Measurements from ENCODE around the gene GALNT2. TPM values are rescaled to one million over a fixed set of nuclear protein-coding genes. Genes with fewer than 3 reads are reported as not detected.
A peak's percentile ranks its signal among the peaks of the same experiment; 100 is the strongest.

Gene GALNT2
- total and polyA plus RNA-seq, 2 of the 4 experiments (the other 2 are of a cell fraction): 50.4 to 189 TPM

- Histone ChIP-seq H3K9me1 (ENCODE audit: insufficient read depth, low read length) (peaks cover 18% of the 10 kb centered on the region), H3K9me3 (ENCODE audit: control insufficient read depth, insufficient read depth, low read length) (no peaks in the 10 kb centered on the region), H3K4me2 (ENCODE audit: low read depth, low read length) (no peak overlapping the region), H3K23ac (ENCODE audit: low read depth, low read length) (no peak overlapping the region), H2BK120ac (ENCODE audit: low read depth, low read length) (no peak overlapping the region), H2BK15ac (ENCODE audit: low read depth, low read length) (no peak overlapping the region), H3K4ac (ENCODE audit: low read depth, low read length) (no peak overlapping the region), H3K56ac (ENCODE audit: extremely low read depth, insufficient read depth, low read length) (no peak overlapping the region), H4K5ac (ENCODE audit: low read depth, low read length) (no peak overlapping the region), H3K4me1 (ENCODE audit: control insufficient read depth, insufficient read depth, low read length) (peaks cover 22% of the 10 kb centered on the region), H3K27me3 (ENCODE audit: control insufficient read depth, insufficient read depth, low read length) (no peaks in the 10 kb centered on the region), H3K14ac (replicated peaks; ENCODE audit: low read depth, low read length) (no peak overlapping the region), H3K27ac (ENCODE audit: insufficient read depth, low read length) (no peak overlapping the region), H2BK5ac (ENCODE audit: low read depth, low read length, poor library complexity, severe bottlenecking) (no peak overlapping the region), H3K79me1 (ENCODE audit: low read depth in 1 of 2, low read length in 2 of 2) (peaks cover 53 to 93% of the 10 kb centered on the region in 2 experiments), H3K4me3 (ENCODE audit: insufficient read depth, low read depth, low read length) (no peak overlapping the region), H2AFZ (replicated peaks; ENCODE audit: low read length, poor library complexity) (no peak overlapping the region), H3K9ac (ENCODE audit: low read depth, low read length) (no peak overlapping the region), H2AK9ac (replicated peaks; ENCODE audit: low read depth, low read length, poor library complexity) (peak overlapping the region; percentile 31), H2AK5ac (ENCODE audit: low read depth, low read length) (no peak overlapping the region), H4K91ac (ENCODE audit: insufficient read depth, low read depth, low read length) (no peak overlapping the region), H3K36me3 (ENCODE audit: control insufficient read depth, insufficient read depth, low read length) (peaks cover 2% of the 10 kb centered on the region), H2BK20ac (ENCODE audit: low read depth, low read length) (no peak overlapping the region), H4K8ac (ENCODE audit: low read depth in 2 of 2, low read length in 2 of 2) (no peak overlapping the region), H3K18ac (ENCODE audit: low read depth, low read length) (no peak overlapping the region), H4K20me1 (ENCODE audit: insufficient read depth, low read length) (peaks cover 78% of the 10 kb centered on the region)
- 98% methylated on average over 5 of the region's 16 CpGs; no CpG with 5 or more reads in 1 of the 2 experiments for WGBS, 2 experiments (ENCODE audit: extremely low coverage in 2 of 2, insufficient read length in 1 of 2)
- dilution Hi-C loops (cut with HindIII; ENCODE audit: low sequenced_read_pairs, unreplicated experiment) (no loop called here), intact Hi-C loops (cut with micrococcal nuclease) (no loop called here), in situ Hi-C loops (cut with MboI; ENCODE audit: low sequenced_read_pairs) (no loop called here)
- no peak for ATAC-seq (ENCODE audit: low read depth)
- POLR2A ChIA-PET (ENCODE audit: unreplicated experiment): no interaction called here
- no peak for TF ChIP-seq BHLHE40 (IDR thresholded peaks at IDR 0.05; ENCODE audit: low read depth, low read length)
- TF ChIP-seq, protein P1, sequence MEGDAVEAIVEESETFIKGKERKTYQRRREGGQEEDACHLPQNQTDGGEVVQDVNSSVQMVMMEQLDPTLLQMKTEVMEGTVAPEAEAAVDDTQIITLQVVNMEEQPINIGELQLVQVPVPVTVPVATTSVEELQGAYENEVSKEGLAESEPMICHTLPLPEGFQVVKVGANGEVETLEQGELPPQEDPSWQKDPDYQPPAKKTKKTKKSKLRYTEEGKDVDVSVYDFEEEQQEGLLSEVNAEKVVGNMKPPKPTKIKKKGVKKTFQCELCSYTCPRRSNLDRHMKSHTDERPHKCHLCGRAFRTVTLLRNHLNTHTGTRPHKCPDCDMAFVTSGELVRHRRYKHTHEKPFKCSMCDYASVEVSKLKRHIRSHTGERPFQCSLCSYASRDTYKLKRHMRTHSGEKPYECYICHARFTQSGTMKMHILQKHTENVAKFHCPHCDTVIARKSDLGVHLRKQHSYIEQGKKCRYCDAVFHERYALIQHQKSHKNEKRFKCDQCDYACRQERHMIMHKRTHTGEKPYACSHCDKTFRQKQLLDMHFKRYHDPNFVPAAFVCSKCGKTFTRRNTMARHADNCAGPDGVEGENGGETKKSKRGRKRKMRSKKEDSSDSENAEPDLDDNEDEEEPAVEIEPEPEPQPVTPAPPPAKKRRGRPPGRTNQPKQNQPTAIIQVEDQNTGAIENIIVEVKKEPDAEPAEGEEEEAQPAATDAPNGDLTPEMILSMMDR (conservative IDR thresholded peaks at IDR 0.05; ENCODE audit: low read depth, low read length): no peak
- TF ChIP-seq RFX5 (IDR thresholded peaks at IDR 0.05; ENCODE audit: low read depth, low read length): no peak
- BruUV-seq (replicated peaks): no TSS peak
- CTCF ChIA-PET: no interaction called here
- no peak for DNase-seq
Measured at GRCh38 chr1:230126529-230127104, 59.6 kb downstream of the GALNT2 start.

All from IMR-90 (cell line).